Naive thymus-derived CD8-positive, alpha-beta T cell (primary cell): ENCODE data around the gene PTH2R. TPM values are rescaled to one million over a fixed set of nuclear protein-coding genes. Genes with fewer than 3 reads are reported as not detected.
"Not testable (repeated sequence)": the region's sequence is repeated elsewhere in the genome, so short reads cannot be mapped to it uniquely, and the experiment has no call there.

Experiments used
- ATAC-seq, 2 donors: fragments of 150-1000 bp; cut with Tn5 transposase in 1 of 2; sonication (Bioruptor Pico), chemical (Tn5 transposase) in 1 of 2; 1 replicate in 1 of 2; 2 replicates in 1 of 2; pipeline ENCODE4 v1.10.0; 2021; ENCODE audit warnings: mild to moderate bottlenecking in 2 of 2, moderate library complexity in 2 of 2
- POLR2A ChIA-PET: fragments of 350-600 bp; sonication (Branson Sonifier 250); formaldehyde crosslinking; loops from one replicate; lab custom pipeline; 2021; ENCODE audit warnings: antibody characterized with exemption; lab: Charles Lee
- DNase-seq, 10 donors: peaks; one replicate each; pipeline versions ENCODE4 v3.0.0 to v3.0.0-alpha.2; 2020 to 2022
- H3K27ac Mint-ChIP-seq, 10 donors: one replicate each; pipeline ENCODE4 v1.8.0; 2020 to 2022; ENCODE audit warnings: mild to moderate bottlenecking in 10 of 10, mixed read lengths in 10 of 10, moderate library complexity in 4 of 10, inconsistent platforms in 1 of 10
- H3K27me3 Mint-ChIP-seq, 5 donors: one replicate each; pipeline ENCODE4 v1.8.0; 2021 to 2022; ENCODE audit warnings: mixed read lengths in 5 of 5
- H3K36me3 Mint-ChIP-seq, 3 donors: one replicate each; pipeline ENCODE4 v1.8.0; 2020 to 2022; ENCODE audit warnings: mixed read lengths in 3 of 3, mild to moderate bottlenecking in 2 of 3, inconsistent platforms in 1 of 3
- H3K4me1 Mint-ChIP-seq, 4 donors: one replicate each; pipeline ENCODE4 v1.8.0; 2021 to 2022; ENCODE audit warnings: mixed read lengths in 4 of 4
- H3K4me3 Mint-ChIP-seq, 10 donors: one replicate each; pipeline ENCODE4 v1.8.0; 2020 to 2022; ENCODE audit warnings: mild to moderate bottlenecking in 10 of 10, mixed read lengths in 10 of 10, moderate library complexity in 6 of 10, inconsistent platforms in 1 of 10
- H3K9me3 Mint-ChIP-seq, 9 donors: one replicate each; pipeline ENCODE4 v1.8.0; 2020 to 2022; ENCODE audit warnings: mixed read lengths in 9 of 9, mild to moderate bottlenecking in 3 of 9, inconsistent platforms in 1 of 9, moderate library complexity in 1 of 9
- polyA plus RNA-seq, 3 donors: library from polyadenylated mRNA; unstranded; fragments of 300-500 nt; fragmentation: Illumina TruSeq; gene quantifications; one replicate each; pipeline ENCODE4 v1.2.3, GENCODE V29; 2021
- total RNA-seq, 8 experiments: library from RNA in 2 of 8; stranded (reverse) in 2 of 8; gene quantifications; one replicate each; pipeline ENCODE4 v1.2.3 and lab custom pipeline; 2021 to 2026

Gene PTH2R
- total and polyA plus RNA-seq, 5 experiments from 2014 or later = 0.09 to 0.25 TPM; not detected in 3

GRCh38 chr2:208466920-208467298, 60.3 kb downstream of the PTH2R start:
- ATAC-seq (no peak), DNase-seq (no peak)
- H3K27me3 Mint-ChIP-seq = peaks cover 0 to 8% (median 0%) of the 10 kb centered on the region in 5 donors
- H3K9me3 Mint-ChIP-seq = peaks cover 0 to 8% (median 0%) of the 10 kb centered on the region in 9 donors
- no peaks in the 10 kb centered on the region for H3K36me3 Mint-ChIP-seq
- H3K4me1 Mint-ChIP-seq = no peaks in the 10 kb centered on the region
- no peak overlapping the region for H3K4me3 Mint-ChIP-seq
- no peak overlapping the region for H3K27ac Mint-ChIP-seq
- POLR2A ChIA-PET = no interaction called here

GRCh38 chr2:208467564-208467963, 61.0 kb downstream of the PTH2R start:
- peaks cover 0 to 8% (median 0%) of the 10 kb centered on the region in 9 donors for H3K9me3 Mint-ChIP-seq
- H3K27me3 Mint-ChIP-seq = peaks cover 0 to 8% (median 0%) of the 10 kb centered on the region in 5 donors
- H3K36me3 Mint-ChIP-seq = no peaks in the 10 kb centered on the region
- no peaks in the 10 kb centered on the region for H3K4me1 Mint-ChIP-seq
- POLR2A ChIA-PET = no interaction called here
- H3K27ac Mint-ChIP-seq = no peak overlapping the region
- ATAC-seq (no peak), DNase-seq (no peak)
- H3K4me3 Mint-ChIP-seq = no peak overlapping the region

DNA sequence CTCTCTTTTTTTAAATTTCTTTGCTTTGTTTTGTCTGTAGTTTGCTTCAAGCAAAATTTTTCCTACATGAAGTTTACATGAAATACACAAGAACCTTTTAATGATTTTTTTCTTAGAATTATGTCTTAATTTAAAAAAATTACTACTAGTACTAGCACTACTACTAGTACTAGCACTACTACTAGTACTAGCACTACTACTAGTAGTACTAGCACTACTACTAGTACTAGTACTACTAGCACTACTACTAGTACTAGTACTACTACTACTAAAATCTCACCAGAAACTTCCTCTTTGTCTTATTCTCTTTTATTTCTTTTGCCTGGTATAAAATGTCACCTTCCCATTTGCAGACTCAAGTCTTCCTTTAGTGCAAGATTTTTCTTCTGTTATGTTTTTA, 71.1 kb downstream of the PTH2R start:
- no peak for DNase-seq
- no peak for ATAC-seq
- no peak overlapping the region for H3K27ac Mint-ChIP-seq
- no peaks in the 10 kb centered on the region for H3K4me1 Mint-ChIP-seq
- peaks cover 0 to 6% (median 0%) of the 10 kb centered on the region in 3 donors for H3K36me3 Mint-ChIP-seq
- peaks cover 0 to 12% (median 2%) of the 10 kb centered on the region in 5 donors for H3K27me3 Mint-ChIP-seq
- H3K9me3 Mint-ChIP-seq = peaks cover 0 to 10% (median 5%) of the 10 kb centered on the region in 9 donors
- H3K4me3 Mint-ChIP-seq = no peak overlapping the region
- POLR2A ChIA-PET = no interaction called here

DNA sequence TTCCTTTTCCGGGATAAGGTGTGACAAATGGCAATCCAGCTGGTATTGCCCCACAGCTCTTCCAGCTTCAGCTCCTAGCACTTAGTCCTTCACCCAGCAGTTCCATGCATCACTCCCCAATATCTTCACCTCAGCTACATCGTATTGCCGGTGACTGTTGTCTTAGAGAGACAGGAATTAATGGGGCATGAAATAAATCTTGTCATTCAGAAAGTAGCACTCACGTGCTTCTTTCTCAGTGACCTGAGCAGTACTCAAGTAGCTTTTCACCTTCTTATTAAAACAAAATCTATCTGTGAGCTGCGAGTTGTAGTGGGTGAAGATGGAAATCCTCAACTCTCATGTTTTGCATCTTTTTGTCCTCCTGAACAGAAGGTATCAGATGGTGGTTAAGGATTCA, 72.8 kb downstream of the PTH2R start:
- POLR2A ChIA-PET = no interaction called here
- ATAC-seq (no peak), DNase-seq (no peak)
- H3K36me3 Mint-ChIP-seq = peaks cover 0 to 11% (median 0%) of the 10 kb centered on the region in 3 donors
- no peak overlapping the region for H3K27ac Mint-ChIP-seq
- no peak overlapping the region for H3K4me3 Mint-ChIP-seq
- peaks cover 0 to 14% (median 9%) of the 10 kb centered on the region in 9 donors for H3K9me3 Mint-ChIP-seq
- no peaks in the 10 kb centered on the region for H3K4me1 Mint-ChIP-seq
- peaks cover 0 to 5% (median 0%) of the 10 kb centered on the region in 5 donors for H3K27me3 Mint-ChIP-seq

DNA sequence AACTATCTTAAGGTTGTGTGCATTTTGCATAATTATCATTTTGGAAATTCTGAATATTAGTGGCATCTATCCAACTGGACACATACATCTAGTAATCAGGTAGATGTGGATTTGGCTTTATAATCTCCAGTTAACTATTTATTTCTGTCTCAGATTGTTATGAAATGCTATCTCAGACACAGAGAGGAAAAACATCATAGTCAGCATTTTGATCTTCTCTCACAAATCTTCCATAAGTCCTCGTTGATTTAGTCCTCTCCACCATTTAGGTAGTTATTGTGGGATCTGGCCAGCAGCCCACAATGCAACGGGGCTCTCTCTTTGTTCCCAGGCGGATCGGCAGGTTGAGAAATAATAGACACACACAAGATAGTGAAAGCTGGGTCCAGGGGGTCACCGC, 75.4 kb downstream of the PTH2R start:
- POLR2A ChIA-PET, H3K4me1 Mint-ChIP-seq, H3K27ac Mint-ChIP-seq, ATAC-seq, H3K27me3 Mint-ChIP-seq, H3K4me3 Mint-ChIP-seq, DNase-seq: not testable (repeated sequence)
- peaks cover 0 to 15% (median 0%) of the 10 kb centered on the region in 3 donors for H3K36me3 Mint-ChIP-seq
- H3K9me3 Mint-ChIP-seq = peaks cover 0 to 18% (median 9%) of the 10 kb centered on the region in 9 donors

GRCh38 chr2:208482453-208483015, 75.9 kb downstream of the PTH2R start:
- H3K9me3 Mint-ChIP-seq = peaks cover 0 to 22% (median 11%) of the 10 kb centered on the region in 9 donors
- H3K27ac Mint-ChIP-seq, H3K4me1 Mint-ChIP-seq: not testable (repeated sequence)

GRCh38 chr2:208485390-208485789, 78.8 kb downstream of the PTH2R start:
- Mint-ChIP-seq H3K27me3 (no peaks in the 10 kb centered on the region), H3K27ac (no peak overlapping the region), H3K36me3 (peaks cover 0 to 19% (median 0%) of the 10 kb centered on the region in 3 donors), H3K9me3 (peaks cover 0 to 22% (median 11%) of the 10 kb centered on the region in 9 donors), H3K4me1 (no peaks in the 10 kb centered on the region), H3K4me3 (no peak overlapping the region)
- ATAC-seq (no peak), DNase-seq (no peak)
- POLR2A ChIA-PET = no interaction called here

More at GRCh38 chr2:208482453-208483015, 75.9 kb downstream of the PTH2R start:
- peaks cover 0 to 19% (median 0%) of the 10 kb centered on the region in 3 donors for H3K36me3 Mint-ChIP-seq
- H3K4me3 Mint-ChIP-seq, H3K27me3 Mint-ChIP-seq, POLR2A ChIA-PET, ATAC-seq, DNase-seq: not testable (repeated sequence)

- no peak for ATAC-seq
- peaks cover 0 to 10% (median 3%) of the 10 kb centered on the region in 9 donors for H3K9me3 Mint-ChIP-seq
- H3K4me1 Mint-ChIP-seq = no peaks in the 10 kb centered on the region
- H3K36me3 Mint-ChIP-seq = peaks cover 0 to 12% (median 0%) of the 10 kb centered on the region in 3 donors
- POLR2A ChIA-PET = no interaction called here
- H3K27me3 Mint-ChIP-seq = peaks cover 0 to 4% (median 0%) of the 10 kb centered on the region in 5 donors
- H3K27ac Mint-ChIP-seq = no peak overlapping the region
- no peak for DNase-seq
- no peak overlapping the region for H3K4me3 Mint-ChIP-seq
These were observed 82.3 kb downstream of the PTH2R start for GRCh38 chr2:208488686-208489564.

GRCh38 chr2:208489687-208490086, 83.1 kb downstream of the PTH2R start:
- DNase-seq = no peak
- H3K4me3 Mint-ChIP-seq = no peak overlapping the region

DNA sequence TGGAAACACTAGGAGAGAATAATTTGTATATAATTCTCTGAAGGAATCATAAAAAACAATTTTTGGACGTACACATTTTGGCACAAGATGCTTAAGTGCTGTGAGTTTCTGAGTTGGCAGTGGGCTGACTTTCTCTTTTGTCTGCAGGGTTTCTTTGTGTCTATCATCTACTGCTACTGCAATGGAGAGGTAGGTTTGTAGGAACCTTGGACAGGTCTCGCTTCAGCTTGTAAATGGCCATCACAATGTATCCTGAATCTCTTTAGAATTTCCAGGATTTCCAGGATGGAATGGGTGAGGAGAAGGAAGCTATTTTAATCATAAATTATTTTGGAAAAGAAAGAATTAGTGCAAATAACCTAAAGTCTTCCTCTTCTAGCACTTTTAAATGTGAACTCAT, 83.9 kb downstream of the PTH2R start:
- Mint-ChIP-seq H3K27me3 (peaks cover 0 to 4% (median 0%) of the 10 kb centered on the region in 5 donors), H3K36me3 (peaks cover 0 to 8% (median 0%) of the 10 kb centered on the region in 3 donors), H3K4me3 (no peak overlapping the region), H3K9me3 (peaks cover 0 to 10% (median 2%) of the 10 kb centered on the region in 9 donors), H3K4me1 (no peaks in the 10 kb centered on the region), H3K27ac (no peak overlapping the region)
- ATAC-seq (no peak), DNase-seq (no peak)
- POLR2A ChIA-PET = no interaction called here

More at GRCh38 chr2:208489687-208490086, 83.1 kb downstream of the PTH2R start:
- peaks cover 0 to 4% (median 0%) of the 10 kb centered on the region in 5 donors for H3K27me3 Mint-ChIP-seq
- peaks cover 0 to 8% (median 0%) of the 10 kb centered on the region in 3 donors for H3K36me3 Mint-ChIP-seq
- H3K4me1 Mint-ChIP-seq = no peaks in the 10 kb centered on the region
- ATAC-seq = no peak
- POLR2A ChIA-PET = no interaction called here
- H3K27ac Mint-ChIP-seq = no peak overlapping the region
- H3K9me3 Mint-ChIP-seq = peaks cover 0 to 10% (median 2%) of the 10 kb centered on the region in 9 donors

GRCh38 chr2:208491641-208492040, 85.0 kb downstream of the PTH2R start:
- H3K27ac Mint-ChIP-seq = no peak overlapping the region

GRCh38 chr2:208492069-208492468, 85.5 kb downstream of the PTH2R start:
- H3K36me3 Mint-ChIP-seq = peaks cover 0 to 3% (median 0%) of the 10 kb centered on the region in 3 donors
- POLR2A ChIA-PET = no interaction called here
- H3K4me1 Mint-ChIP-seq = no peaks in the 10 kb centered on the region
- no peak for ATAC-seq
- peaks cover 0 to 4% (median 0%) of the 10 kb centered on the region in 5 donors for H3K27me3 Mint-ChIP-seq
- no peak for DNase-seq
- H3K27ac Mint-ChIP-seq = no peak overlapping the region
- H3K4me3 Mint-ChIP-seq = no peak overlapping the region
- peaks cover 0 to 6% (median 2%) of the 10 kb centered on the region in 9 donors for H3K9me3 Mint-ChIP-seq

More at GRCh38 chr2:208491641-208492040, 85.0 kb downstream of the PTH2R start:
- H3K36me3 Mint-ChIP-seq = peaks cover 0 to 7% (median 0%) of the 10 kb centered on the region in 3 donors
- peaks cover 0 to 4% (median 0%) of the 10 kb centered on the region in 5 donors for H3K27me3 Mint-ChIP-seq
- POLR2A ChIA-PET = no interaction called here
- DNase-seq (no peak), ATAC-seq (no peak)
- no peak overlapping the region for H3K4me3 Mint-ChIP-seq
- peaks cover 0 to 10% (median 2%) of the 10 kb centered on the region in 9 donors for H3K9me3 Mint-ChIP-seq
- H3K4me1 Mint-ChIP-seq = no peaks in the 10 kb centered on the region

- peaks cover 0 to 4% (median 0%) of the 10 kb centered on the region in 5 donors for H3K27me3 Mint-ChIP-seq
- H3K4me3 Mint-ChIP-seq = no peak overlapping the region
- H3K27ac Mint-ChIP-seq = no peak overlapping the region
- ATAC-seq = no peak
- no peak for DNase-seq
- POLR2A ChIA-PET = no interaction called here
- no peaks in the 10 kb centered on the region for H3K36me3 Mint-ChIP-seq
- no peaks in the 10 kb centered on the region for H3K9me3 Mint-ChIP-seq
- no peaks in the 10 kb centered on the region for H3K4me1 Mint-ChIP-seq
These were observed 86.6 kb downstream of the PTH2R start for GRCh38 chr2:208493186-208493585.
